HG03045 (cell line): Measurements from ENCODE around the gene RBM19.

ENCODE experiments used
- ATAC-seq: cut with Tn5 transposase; IDR thresholded peaks from one replicate; pipeline ENCODE4 v1.9.1; 2021; ENCODE audit warnings: mild to moderate bottlenecking, moderate library complexity; ENCODE audit not compliant: unreplicated experiment

RBM19 gene

DNA sequence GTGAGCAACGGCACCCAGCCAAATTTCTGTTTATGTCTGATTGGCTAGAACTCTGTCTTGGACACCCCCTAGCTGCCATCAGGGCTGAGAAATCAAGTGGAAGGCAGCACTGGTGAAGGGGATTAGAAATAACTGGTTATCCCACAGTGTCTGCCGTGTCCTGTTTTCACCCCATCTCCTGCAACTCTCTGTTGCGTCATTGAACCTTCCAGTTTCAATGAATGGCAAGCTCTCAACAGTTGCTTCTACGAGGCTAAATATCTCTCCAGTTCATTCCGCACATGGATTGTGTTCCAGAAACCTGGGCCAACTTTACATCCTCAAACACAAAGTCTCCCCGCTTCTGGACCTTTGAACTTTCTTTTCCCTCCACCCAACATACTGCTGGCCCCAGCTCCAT is 173.7 kb downstream of the RBM19 start:
- ATAC-seq, result no peak

DNA sequence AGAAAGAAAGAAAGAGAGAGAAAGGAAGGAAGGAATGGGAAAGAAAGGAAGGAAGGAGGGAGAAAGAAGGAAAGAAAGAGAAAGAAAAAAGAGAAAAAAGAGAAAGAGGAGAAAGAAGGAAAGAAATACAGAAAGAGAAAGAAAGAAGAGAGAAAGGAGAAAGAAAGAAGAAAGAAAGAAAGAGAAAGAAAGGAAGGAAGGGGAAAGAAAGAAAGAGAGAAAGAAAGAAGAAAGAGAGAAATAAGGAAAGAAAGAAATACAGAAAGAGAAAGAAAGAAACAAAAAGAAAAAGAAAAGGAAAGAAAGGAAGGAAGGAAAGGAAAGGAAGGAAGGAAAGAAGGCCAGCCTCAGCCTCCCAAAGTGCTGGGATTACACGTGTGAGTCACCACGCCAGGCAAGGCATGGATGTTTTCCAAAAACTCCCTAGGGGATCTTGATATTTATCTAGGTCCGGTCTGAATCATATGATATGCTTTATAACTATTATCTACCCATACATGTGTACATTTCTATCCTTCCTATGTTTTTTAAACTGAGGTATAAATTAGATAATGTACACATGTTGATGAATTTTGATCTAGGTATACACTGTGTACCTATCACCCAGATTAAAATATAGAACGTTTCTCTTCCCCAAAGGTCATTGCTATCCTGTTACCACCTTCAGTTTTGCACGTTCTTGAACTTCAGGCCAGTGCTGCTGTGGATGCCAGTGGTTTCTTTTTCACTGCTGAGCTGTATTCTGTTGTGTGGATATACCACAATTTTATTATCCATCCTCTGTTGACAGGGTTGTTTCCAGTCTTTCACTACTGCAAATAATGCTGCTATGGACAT is 177.9 kb downstream of the RBM19 start:
- ATAC-seq, result no peak

DNA sequence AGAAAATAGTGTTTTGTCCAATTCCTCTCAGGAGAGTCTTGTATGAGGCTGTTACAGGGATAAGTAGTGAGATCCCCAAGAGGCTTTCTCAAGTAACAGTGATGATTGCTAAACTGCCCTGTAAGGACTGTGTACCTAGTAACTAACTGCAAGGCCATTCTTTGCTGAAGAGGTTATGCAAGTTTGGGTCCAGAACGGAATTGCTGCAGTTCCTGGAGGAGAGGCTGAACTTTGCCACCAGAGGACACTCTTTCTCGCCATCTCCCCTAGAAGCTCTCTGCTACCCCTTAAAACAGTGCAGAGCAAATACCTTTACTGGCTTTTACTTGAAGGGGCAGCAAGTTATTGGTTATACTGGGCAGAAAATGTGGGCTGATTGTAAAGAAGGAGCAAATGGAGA is 180.0 kb downstream of the RBM19 start:
- ATAC-seq, result no peak

DNA sequence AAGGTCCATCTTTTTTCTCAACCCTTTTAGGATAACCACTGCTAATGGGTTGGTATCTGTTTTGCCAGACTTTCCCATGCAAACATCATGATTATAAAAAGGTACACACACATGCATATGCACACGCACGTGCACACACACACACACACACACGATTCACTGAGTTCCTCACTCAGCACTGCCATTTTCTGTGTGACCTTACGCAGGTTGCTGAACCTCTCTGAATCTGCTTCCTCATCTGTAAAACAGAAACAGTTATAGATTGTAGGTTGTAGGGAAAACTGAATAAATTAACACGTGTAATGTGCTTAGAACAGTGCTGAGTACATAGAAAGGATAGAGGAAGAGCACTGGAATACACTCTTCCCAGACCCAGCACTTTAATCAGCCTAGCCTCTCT is 182.3 kb downstream of the RBM19 start:
- ATAC-seq, result no peak

DNA sequence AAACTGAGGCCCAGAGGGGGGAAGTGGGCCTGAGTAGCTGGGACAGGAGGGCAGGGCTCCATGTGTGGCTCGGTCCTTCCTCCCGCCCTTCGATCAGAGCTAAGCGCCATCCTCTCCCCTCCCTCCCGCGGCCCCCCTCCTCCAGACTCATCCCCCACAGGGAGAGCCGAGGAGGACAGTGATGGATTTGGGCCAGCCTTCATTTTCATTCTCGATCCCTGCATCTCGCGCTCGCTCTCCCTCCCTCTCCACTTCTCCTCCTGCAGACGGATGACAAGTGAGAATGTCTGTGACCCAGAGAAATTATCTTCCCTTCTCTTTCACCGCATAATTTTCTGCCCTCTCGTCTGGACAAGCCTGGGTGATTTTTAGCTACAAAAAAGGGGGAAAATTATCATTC is 183.3 kb downstream of the RBM19 start:
- ATAC-seq, result no peak

DNA sequence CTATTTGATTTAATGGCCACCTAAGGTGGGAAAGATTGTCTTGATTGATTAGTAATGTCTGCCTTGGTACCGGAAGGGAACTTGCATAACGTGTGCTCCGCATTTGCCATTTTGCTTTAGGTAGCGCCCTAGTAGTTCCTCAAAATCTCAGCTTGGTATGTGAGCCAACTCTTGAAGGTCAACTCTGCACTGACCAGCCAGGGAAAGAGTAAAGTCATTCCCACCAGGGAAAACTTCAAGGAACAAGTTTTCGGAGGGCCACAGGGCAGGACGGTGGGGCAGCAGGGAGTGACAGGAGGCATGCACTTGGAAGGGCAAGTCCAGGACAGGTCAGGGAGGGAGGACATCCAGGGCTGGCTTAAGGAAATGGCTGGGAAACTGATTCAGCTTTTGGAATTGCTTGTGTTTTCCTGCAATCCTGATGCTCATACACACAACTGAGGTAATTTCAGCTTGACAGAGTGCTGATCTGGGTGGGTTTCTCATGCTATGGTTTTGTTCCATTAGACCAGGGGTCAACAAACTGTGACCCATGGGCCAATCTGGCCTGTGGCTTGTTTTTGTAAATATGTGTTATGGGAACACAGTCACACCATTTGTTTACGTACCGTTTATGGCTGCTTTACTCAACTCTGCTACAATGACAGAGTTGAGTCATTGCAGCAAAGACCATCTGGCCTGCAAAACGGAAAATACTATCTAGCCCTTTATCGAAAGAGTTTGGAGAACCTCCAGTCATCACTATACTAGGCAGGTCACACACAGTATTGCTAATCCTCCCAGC is 184.5 kb downstream of the RBM19 start:
- no peak for ATAC-seq

DNA sequence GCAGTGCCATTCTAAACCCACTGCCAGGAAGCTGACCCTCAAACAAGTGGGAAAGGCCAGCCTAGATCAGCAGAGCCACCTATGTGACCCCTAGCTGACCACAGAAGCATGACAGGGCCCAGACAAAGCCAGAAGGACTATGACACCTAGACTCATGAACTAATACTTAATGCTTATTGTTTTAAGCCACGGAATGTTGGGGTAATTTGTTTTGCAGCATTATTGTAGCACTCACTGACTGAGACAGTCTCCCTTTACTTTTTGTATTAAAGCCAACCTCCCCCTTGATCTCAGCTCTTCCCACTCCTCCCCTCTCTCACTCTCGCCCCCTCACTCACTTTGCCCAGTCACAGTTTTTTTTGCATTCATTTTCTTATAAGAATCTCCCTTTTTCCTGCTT is 186.4 kb downstream of the RBM19 start:
- ATAC-seq, result no peak

DNA sequence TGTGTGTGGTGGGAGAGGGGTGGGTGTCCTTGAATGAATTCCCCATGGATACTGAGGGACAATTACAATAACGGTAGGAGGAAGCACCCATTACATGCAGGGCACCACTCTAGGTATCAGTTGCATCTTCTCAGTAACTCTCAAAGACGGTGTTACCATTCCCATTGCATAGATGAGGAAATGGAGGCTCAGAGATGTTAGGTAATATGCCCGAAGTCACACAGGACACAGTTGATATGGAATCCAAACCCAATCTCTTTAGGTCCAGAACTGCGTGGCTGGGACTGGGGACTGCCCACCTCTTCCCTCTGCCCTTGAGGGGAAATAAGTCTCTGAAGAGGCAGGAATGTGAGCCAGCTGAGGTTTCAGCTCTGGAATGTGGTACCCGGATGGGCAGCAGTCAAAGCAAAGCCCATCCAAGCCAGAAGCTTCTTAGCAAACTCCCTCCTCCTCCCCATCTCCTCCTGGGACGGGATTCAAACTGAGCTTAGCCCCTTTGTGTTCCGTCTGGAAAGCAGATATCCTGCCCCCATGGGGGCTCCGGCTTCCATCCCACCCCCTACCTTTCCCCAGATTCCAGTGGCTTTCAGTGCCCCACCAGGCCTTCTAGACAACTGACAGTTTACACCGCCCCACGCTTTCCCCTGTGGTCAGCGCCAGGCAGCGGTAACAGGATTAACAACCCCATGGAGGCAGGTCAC is 187.5 kb downstream of the RBM19 start:
- ATAC-seq, result no peak

DNA sequence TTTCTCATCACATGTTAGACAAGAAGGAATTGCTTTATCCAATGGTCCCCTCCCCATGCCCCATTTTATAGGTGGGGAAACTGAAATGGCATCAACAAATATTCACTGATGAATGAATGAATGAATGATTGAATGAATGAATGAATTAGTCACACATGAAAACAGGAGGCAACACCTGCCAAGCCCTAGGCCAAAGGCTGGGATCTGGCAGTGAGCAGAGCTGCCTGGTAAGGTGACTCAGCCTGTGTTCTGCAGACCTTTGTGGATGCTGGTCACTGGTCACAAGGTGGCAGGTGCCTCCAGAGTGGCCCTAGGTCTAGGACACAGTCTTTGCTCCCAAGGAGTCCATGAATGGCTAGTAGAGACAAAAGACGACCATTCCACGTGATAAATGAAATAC is 188.4 kb downstream of the RBM19 start:
- ATAC-seq, result no peak

DNA sequence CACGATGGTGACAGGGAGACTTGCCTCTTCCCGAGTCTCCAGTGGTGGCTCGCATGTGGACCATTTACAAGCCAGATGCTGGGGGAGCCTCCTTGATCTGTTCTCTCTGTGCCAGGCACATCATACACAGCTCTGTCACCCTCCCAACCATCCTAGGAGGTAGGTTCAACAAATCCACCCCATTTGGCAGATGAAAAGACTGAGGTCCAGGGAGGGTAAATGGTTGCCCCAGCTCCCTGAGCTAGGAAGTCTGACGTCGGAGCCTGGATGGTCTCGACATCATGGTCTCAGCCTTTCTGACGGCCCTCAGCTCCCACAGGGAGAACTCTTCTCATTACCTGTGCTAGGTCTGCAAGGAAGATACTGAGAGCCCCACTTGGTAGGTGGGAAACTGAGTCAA is 189.6 kb downstream of the RBM19 start:
- no peak for ATAC-seq

DNA sequence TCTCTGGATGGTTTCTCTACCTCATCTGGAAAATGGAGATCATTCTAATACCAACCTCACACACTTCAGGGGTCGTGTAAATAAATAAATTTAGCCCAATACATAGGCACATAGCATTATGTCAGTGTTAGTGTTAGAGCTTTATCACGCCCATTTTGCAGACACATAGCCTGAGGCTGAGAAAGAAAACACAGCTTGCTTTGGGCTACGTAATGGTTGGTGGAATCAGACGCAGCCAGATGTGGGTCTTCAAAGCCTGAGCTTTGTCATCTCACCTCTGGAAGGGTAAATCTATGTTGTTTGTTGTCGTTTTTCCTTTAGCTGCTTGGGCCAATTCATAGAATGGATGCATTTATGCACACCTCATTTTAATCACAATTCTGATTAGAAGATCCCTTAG is 191.6 kb downstream of the RBM19 start:
- ATAC-seq, result no peak

DNA sequence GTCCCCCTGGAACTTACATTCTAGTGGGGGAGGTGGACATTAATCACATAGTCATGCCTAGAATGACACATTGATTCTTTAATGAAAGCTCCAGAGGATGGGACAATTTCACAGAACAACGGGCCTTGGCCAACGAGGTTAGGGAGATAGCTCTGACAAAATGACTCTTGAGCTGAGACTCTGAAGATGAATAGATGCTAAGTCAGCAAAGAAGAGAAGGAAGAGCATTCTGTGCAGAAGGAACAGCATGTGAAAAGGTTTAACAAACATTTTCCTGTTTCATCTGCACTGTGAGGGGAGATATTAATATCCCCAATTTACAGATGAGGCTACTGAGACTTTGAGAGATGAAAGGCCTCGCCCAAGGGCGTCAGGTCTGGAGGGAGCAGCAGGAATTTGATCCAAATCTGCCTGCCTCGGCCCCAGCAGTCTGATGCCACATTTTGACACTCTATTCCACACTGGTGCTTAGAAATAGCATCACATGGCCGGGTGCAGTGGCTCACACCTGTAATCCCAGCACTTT is 193.6 kb downstream of the RBM19 start:
- ATAC-seq, result no peak

DNA sequence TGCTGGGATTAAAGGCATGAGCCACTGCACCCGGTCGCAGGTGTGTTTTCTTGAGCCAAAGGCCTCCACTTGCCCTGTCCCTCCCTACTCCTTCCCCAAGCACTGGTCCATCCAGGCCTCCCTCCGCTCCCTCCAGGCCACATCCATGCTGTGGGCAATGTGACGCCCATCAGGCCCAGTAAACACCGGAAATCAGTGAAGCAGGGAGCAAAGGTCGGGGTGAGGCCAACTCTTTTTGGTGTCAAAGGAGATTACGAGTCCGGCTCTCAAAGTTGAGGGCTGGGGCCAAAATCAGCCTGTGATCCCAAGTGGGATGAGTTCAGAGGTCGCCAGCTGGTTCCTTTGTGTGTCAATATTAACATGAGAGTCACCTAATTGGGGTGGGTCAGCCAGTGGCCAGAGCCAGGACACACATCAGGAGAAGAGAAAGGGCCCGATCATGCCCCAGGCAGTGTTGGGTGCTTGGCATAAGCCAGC is 195.7 kb downstream of the RBM19 start:
- ATAC-seq, result no peak

DNA sequence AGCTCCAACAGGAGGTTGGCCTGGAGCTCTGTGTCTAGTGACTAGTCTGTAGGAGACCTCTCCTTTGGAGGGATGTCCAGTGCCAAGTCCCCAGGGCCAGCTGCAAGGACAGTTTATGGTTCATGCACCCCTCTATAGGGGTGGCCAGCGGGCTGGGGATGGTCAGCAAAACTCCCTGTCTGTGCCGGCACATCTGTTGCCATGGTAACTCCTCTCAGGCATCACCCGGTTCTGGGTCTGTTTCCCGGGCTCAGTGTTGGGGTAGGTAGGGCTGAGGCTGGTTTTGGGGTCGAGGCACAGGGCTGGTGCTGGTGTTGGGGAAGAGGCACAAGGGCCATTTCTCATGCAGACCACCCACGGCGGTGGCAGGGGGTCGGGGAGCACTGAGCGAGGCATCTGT is 196.8 kb downstream of the RBM19 start:
- no peak for ATAC-seq

DNA sequence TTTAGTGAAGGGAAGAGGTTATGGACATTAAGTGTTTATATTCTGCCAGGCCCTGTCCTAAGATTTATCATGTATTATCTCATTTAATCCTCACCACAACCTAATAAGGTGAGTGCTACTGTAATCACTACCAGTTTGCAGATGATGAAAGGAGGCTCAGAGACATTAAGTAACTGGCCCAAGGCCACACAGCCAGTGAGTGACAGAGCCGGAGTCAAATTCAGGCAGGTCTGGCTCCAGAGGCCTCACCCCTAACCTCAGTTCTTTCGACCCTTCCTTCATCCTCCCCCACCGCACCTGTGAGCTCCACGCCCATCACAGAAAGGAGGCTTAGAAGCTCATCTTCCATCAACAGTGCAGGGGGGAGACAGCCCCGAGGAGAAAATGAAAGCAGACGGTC is 197.3 kb downstream of the RBM19 start:
- no peak for ATAC-seq

DNA sequence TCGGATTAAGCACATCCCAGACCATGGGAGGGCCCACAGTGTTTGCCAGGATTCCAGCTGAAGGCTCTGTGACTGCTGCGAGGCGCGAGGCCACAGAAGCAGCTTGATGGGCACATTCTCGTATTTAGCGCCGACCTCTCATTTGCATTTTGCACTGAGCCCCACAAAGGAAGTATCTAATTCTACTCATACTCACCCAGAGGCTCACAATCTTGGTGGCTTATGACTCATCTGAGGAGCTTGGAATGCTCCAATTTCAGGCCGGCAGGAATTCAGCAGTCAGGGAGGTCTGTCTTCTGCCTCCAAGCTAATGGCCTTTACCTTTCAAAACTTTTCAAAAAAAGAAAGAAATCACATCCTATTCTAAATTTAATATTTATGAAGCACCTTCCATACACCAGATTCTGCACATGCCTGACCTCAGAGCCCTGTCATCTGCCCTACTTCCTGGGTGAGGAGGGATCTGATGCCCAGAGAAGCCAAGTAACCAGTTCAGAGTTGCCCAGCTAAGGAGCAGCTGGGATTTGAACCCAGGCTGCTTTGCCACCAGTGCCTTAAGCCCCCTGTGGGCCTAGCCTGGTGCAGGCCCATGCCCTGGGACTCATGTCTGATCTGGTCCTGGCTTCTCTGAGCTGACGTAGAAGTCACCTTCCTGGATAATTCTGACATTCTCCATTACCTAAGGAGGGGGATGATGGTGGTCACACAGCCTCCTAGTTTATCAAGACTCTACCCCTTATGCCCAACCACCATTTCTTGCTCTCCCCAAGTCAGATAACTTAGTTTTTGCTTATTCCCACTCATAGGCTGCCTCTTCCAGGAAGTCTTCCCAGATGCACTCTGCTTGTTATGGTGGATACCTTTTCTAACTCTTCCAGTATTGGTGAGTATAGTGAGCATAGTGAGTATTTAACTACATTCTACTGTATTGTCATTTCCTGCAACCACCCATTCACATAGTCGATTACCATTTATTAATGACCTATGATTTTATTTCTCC is 198.9 kb downstream of the RBM19 start:
- ATAC-seq, result no peak
